ENCODE measurements around the gene TBCC.
A peak's percentile ranks its signal among the peaks of the same experiment; 100 is the strongest.

TBCC gene

DNA sequence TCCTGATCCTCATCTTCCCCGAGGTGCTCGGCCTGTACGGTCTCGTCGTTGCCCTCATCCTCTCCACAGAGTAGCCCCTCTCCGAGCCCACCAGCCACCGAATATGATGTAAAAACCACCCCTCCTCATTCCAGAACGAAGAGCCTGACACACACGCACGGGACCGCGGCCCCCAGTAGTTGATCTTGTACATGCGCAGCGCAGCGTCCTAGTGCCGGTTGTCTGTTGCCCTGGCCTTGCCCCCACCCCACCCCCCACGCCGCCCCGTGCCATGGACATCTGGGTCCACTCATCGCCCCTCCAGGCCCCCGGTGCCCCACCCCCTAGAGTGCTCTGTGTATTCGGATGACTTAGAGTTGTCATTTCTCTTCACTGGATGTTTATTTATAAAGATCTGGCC, 18.3 kb downstream of the TBCC start:
- no peak for DNase-seq
- H3K27me3 Mint-ChIP-seq, result no peaks in the 10 kb centered on the region
- no peaks in the 10 kb centered on the region for H3K9me3 Mint-ChIP-seq
- H3K4me3 Mint-ChIP-seq, result no peak overlapping the region
- H3K36me3 Mint-ChIP-seq (ENCODE audit: low read depth), result no peaks in the 10 kb centered on the region
- H3K4me1 Mint-ChIP-seq (ENCODE audit: low read depth), result peaks cover 22% of the 10 kb centered on the region
- peak overlapping the region; percentile 94 for H3K27ac Mint-ChIP-seq

DNA sequence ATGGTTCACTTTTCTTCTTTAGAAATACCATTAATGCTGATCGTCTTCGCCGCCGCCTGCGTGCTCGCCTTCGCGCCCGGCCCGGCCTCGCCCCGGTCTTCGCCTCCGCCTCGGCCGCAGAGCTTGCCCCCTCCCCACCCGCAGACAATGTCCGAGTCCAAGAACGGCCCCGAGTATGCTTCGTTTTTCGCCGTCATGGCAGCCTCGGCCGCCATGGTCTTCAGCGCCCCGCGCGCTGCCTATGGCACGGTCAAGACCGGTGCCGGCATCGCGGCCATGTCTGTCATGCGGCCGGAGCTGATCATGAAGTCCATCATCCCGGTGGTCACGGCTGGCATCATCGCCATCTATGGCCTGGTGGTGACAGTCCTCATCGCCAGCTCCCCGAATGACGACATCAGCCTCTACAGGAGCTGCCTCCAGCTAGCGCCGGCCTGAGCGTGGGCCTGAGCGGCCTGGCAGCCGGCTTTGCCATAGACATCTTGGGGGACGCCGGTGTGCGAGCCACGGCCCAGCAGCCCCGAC, 18.8 kb downstream of the TBCC start:
- Mint-ChIP-seq H3K36me3 (ENCODE audit: low read depth) (no peaks in the 10 kb centered on the region), H3K27ac (peak overlapping the region; percentile 94), H3K9me3 (no peaks in the 10 kb centered on the region)

DNA sequence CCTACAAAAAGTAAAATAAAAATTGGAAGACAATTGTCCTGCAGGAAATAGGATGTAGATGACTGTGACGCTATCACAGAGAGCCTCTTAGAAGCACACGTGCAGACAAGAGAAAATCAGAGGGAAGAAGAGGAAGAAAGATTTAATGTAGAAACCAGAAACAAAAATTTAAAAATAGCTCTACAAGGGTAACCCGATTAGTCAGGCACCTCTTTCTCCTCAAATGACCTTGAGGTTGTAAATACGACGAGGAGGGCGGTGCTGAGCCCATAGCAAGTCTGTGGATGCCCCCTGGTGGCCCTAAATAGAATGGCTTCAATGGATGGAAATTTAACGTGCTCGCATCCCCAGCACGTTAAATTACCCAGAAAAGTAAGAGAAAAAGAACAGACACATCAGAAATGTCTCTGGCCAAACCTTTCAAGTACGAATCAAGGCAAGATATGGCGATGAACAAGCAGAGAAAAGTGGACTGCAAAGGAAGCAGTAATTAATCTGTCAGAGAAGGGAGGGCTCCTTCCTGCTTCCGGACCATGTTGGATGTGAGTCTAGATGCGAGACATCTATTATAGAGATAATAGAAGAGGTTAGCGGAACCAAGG, 19.3 kb downstream of the TBCC start:
- Mint-ChIP-seq H3K27me3 (no peaks in the 10 kb centered on the region), H3K9me3 (no peaks in the 10 kb centered on the region), H3K36me3 (ENCODE audit: low read depth) (no peaks in the 10 kb centered on the region), H3K27ac (peak overlapping the region; percentile 94), H3K4me3 (peak overlapping the region; percentile 74), H3K4me1 (ENCODE audit: low read depth) (peaks cover 22% of the 10 kb centered on the region)
- peak; percentile 62 for DNase-seq

More for the DNA sequence above, 18.8 kb downstream of the TBCC start:
- H3K4me3 Mint-ChIP-seq, result peak overlapping the region; percentile 74
- peak; percentile 65 for DNase-seq
- peaks cover 22% of the 10 kb centered on the region for H3K4me1 Mint-ChIP-seq (ENCODE audit: low read depth)
- H3K27me3 Mint-ChIP-seq, result no peaks in the 10 kb centered on the region

DNA sequence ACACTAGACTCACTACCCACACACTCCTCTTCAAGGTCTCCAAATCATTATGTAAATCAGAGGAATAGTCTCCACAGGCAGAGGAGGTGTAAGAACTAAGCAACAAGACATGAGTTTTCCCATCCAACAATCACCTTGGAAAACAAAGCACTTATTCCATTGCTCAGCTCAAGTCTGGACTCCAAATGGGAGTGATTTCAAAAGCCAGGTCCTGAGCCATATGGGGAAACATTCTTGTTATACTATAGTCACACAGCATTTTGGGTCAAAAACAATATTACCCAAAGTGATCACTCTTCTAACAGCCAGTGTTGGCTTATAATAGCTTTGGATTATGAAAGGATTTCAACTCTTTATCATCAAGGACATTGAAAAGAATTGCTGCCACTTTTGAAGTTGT, 19.9 kb downstream of the TBCC start:
- H3K9me3 Mint-ChIP-seq, result no peaks in the 10 kb centered on the region
- DNase-seq, result no peak
- H3K36me3 Mint-ChIP-seq (ENCODE audit: low read depth), result no peaks in the 10 kb centered on the region
- H3K27me3 Mint-ChIP-seq, result no peaks in the 10 kb centered on the region
- H3K4me1 Mint-ChIP-seq (ENCODE audit: low read depth), result peaks cover 22% of the 10 kb centered on the region
- peak overlapping the region; percentile 94 for H3K27ac Mint-ChIP-seq
- peak overlapping the region; percentile 74 for H3K4me3 Mint-ChIP-seq

DNA sequence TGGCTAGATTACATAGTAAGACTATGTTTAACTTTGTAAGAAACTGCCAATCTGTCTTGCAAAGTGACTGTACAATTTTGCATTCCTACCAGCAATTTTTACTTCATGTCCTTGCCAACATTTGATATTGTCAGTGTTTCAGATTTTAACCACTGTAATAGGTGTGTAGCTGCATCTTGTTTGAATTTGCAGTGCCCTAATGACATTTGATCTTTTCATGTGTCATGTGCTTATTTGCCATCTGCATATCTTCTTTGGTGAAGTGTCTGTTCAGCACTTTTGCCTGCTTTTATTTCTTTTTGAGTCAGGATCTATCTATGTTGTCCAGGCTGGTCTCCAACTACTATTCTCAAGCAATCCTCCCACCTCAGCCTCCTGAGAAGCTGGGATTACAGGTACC, 21.1 kb downstream of the TBCC start:
- Mint-ChIP-seq H3K27me3 (no peaks in the 10 kb centered on the region), H3K27ac (no peak overlapping the region), H3K36me3 (ENCODE audit: low read depth) (no peaks in the 10 kb centered on the region), H3K9me3 (no peaks in the 10 kb centered on the region), H3K4me1 (ENCODE audit: low read depth) (peaks cover 22% of the 10 kb centered on the region), H3K4me3 (no peak overlapping the region)
- DNase-seq, result no peak

DNA sequence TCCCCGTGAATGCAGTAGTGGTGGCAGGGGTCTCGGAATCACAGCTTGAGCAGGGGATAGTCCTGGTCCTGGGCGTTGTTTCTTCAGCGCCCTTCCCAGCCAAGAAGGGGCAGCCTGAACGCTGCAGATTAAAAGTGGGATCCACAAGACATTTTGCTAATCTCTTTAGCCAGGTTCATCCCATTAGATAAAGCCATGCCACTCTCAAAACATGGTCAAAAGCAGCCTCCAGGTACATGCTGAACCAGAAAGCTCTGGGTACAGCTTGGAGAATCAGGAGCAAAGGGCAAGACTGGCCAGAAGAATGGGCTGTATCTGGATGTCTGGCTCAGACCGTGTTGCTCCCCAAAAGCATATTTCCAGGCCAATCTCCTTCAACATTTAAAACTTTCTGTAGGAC, 23.4 kb downstream of the TBCC start, which contains the start of gene PRPH2:
Gene PRPH2 (minus strand): TSS at position 101 of the 400 bp plus-strand sequence. CDS start 263 bp downstream, outside the sequence.
- DNase-seq, result no peak
- no peaks in the 10 kb centered on the region for H3K36me3 Mint-ChIP-seq (ENCODE audit: low read depth)
- no peak within 1 kb of the TSS for H3K27ac Mint-ChIP-seq
- no peaks in the 10 kb centered on the region for H3K27me3 Mint-ChIP-seq
- H3K9me3 Mint-ChIP-seq, result no peaks in the 10 kb centered on the region
- no peak within 1 kb of the TSS for H3K4me3 Mint-ChIP-seq
- H3K4me1 Mint-ChIP-seq (ENCODE audit: low read depth), result peaks cover 18% of the 10 kb centered on the region

DNA sequence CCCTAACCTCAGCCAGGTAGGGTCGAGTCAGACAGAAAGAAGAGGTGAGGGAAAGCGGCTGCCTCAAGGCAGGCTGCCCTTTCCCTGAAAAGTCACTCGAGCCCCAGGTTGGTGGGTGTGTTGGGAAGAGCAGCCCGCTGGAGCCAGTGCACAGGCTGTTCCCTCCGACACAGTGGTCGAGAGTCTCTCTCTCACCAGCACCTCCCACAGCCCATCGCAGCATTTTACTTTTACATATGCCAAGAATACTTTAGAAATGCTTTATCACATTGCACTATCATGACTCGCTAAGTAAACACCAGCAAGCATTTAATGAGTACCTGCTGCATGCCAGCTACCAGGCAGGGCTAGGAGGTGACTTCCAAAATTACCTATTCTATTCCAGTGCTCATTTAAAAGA, 25.2 kb downstream of the TBCC start:
- H3K9me3 Mint-ChIP-seq, result no peaks in the 10 kb centered on the region

DNA sequence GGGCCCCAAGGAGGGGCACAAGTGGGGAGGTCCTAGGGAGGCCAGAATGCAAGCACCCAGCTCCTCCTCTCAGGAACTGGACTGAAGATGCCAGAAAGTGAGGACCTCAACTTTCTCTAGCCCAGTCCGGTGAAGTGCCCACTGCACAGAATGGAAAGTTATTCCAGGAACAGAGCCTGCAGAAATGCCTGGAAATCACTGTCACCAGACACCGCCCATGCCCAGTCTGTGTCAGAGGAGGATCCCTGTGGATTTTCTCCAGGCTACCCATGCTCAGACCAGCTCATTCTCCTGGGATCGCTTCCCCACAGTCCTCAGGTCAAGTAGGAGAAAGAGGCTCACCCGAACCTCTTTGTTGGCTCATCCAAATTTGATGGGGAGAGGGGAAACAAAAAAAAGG, 30.0 kb downstream of the TBCC start:
- H3K9me3 Mint-ChIP-seq, result peaks cover 5% of the 10 kb centered on the region
- no peak overlapping the region for H3K27ac Mint-ChIP-seq
- no peak overlapping the region for H3K4me3 Mint-ChIP-seq
- no peaks in the 10 kb centered on the region for H3K27me3 Mint-ChIP-seq
- H3K4me1 Mint-ChIP-seq (ENCODE audit: low read depth), result no peaks in the 10 kb centered on the region
- no peaks in the 10 kb centered on the region for H3K36me3 Mint-ChIP-seq (ENCODE audit: low read depth)
- no peak for DNase-seq

More for the DNA sequence above, 25.2 kb downstream of the TBCC start:
- Mint-ChIP-seq H3K27me3 (no peaks in the 10 kb centered on the region), H3K36me3 (ENCODE audit: low read depth) (no peaks in the 10 kb centered on the region), H3K4me3 (no peak overlapping the region), H3K4me1 (ENCODE audit: low read depth) (peaks cover under 1% of the 10 kb centered on the region), H3K27ac (no peak overlapping the region)
- DNase-seq, result no peak

DNA sequence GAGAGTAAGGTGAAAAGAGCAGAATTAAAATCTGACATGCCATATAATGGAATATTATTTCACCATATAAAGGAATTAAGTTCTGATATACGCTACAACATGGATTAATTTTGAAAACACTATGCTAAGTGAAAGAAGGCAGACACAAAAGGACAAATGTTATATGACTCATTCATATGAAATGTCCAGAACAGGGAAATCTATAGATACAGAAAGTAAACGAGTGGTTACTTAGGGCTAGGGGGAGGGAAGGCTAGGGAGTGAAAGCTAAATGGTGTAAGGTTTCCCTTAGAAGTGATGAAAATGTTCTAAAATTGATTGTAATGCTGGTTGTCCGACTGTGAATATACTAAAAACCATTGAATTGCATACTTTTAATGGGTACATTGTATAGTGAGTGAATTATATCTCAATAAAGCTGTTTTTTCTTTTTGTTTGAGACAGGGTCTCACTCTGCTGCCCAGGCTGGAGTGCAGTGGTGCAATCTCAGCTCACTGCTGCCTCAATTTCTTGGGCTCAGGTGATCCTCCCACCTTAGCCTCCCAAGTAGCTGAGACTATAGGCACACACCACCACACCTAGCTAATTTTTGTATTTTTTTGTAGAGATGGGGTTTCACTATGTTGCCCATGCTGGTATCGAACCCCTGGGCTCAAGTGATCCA, 31.7 kb downstream of the TBCC start:
- no peak for DNase-seq
- no peak overlapping the region for H3K4me3 Mint-ChIP-seq
- H3K9me3 Mint-ChIP-seq, result peaks cover 5% of the 10 kb centered on the region
- no peak overlapping the region for H3K27ac Mint-ChIP-seq
- H3K36me3 Mint-ChIP-seq (ENCODE audit: low read depth), result no peaks in the 10 kb centered on the region
- no peaks in the 10 kb centered on the region for H3K4me1 Mint-ChIP-seq (ENCODE audit: low read depth)
- H3K27me3 Mint-ChIP-seq, result no peaks in the 10 kb centered on the region

DNA sequence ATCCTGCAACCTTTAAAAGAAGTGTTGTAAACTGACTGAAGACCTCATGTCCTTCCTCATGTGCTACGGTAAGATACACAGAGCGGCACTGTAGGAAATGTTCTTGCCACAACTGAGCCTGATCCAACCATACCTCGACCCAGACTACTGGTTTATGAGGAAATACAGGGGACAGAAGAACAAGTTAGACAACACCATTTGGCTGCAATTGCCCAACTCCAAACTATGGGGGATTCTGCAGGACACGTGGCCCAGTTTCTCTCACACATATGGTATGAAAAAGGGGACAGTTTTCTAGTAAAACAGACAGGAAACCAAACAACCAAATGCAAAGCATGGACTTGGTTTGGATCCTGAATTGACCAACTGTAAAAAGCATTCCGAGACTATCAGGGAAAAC, 34.0 kb downstream of the TBCC start:
- Mint-ChIP-seq H3K36me3 (ENCODE audit: low read depth) (no peaks in the 10 kb centered on the region), H3K4me1 (ENCODE audit: low read depth) (peaks cover 2% of the 10 kb centered on the region), H3K4me3 (no peak overlapping the region), H3K27ac (no peak overlapping the region), H3K27me3 (no peaks in the 10 kb centered on the region), H3K9me3 (peaks cover 5% of the 10 kb centered on the region)
- no peak for DNase-seq

DNA sequence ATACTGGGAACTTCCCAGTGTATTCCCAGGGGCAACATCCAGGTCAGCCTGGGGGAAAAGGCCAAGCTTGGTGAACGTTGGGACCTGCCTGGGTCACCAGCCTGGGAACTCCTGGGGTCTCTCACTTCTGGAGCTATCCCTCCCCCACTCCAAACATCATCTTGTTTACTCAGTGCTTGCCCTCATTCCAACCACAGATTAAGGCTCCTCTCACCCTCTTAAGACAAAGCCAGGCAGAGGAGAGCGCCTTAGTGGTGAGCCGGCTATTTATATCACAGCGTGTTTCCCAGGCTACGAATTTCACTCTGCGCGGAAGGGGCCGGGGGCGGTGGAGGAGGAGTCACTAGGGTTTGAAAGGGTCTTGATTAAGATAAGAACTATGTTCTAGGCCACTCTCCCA, 35.6 kb downstream of the TBCC start:
- no peaks in the 10 kb centered on the region for H3K27me3 Mint-ChIP-seq
- H3K27ac Mint-ChIP-seq, result no peak overlapping the region
- H3K36me3 Mint-ChIP-seq (ENCODE audit: low read depth), result no peaks in the 10 kb centered on the region
- no peak for DNase-seq
- H3K4me3 Mint-ChIP-seq, result no peak overlapping the region
- H3K4me1 Mint-ChIP-seq (ENCODE audit: low read depth), result peaks cover 2% of the 10 kb centered on the region
- peaks cover 5% of the 10 kb centered on the region for H3K9me3 Mint-ChIP-seq

DNA sequence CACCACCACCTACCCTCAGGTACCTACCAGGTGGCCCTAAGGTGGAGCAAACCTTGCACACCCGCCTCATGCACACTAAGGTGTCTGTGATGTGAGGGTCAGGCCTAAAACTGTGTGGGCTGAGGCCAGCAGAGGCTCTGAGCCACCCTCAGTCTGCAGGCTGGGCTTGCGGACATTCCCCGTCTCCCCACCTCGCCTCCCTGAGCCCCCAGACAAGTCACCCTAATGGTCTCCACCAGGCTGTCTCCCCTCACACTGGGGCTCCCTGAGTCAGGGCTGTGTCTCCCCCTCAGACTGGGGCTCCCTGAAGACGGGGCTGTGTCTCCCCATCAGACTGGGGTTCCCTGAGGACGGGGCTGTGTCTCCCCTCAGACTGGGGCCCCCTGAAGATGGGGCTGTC, 36.0 kb downstream of the TBCC start:
- peaks cover 5% of the 10 kb centered on the region for H3K9me3 Mint-ChIP-seq
- H3K27me3 Mint-ChIP-seq, result no peaks in the 10 kb centered on the region
- peaks cover 2% of the 10 kb centered on the region for H3K4me1 Mint-ChIP-seq (ENCODE audit: low read depth)
- no peak overlapping the region for H3K4me3 Mint-ChIP-seq
- DNase-seq, result no peak
- H3K36me3 Mint-ChIP-seq (ENCODE audit: low read depth), result no peaks in the 10 kb centered on the region
- H3K27ac Mint-ChIP-seq, result no peak overlapping the region

DNA sequence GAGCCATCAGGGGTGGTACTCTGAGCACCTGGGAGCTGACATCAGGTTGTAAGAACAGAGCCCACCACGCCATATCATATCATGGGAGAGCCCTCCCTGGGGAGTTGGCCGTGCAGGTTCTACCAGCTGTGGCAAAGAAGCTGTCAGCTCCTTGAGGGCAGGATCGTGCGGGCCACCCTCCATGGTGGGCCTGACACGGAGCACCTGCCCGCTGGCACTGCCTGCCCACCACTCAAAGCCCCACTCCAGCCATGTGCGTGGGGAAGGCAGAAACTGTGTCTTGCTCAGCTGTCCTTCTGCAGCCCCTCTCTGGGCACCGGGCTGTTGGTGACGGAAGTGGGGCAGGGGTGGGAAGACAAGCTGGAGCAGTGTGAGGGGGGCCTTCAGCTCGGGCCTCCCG, 37.8 kb downstream of the TBCC start:
- H3K36me3 Mint-ChIP-seq (ENCODE audit: low read depth), result no peaks in the 10 kb centered on the region
- H3K27me3 Mint-ChIP-seq, result no peaks in the 10 kb centered on the region
- H3K4me1 Mint-ChIP-seq (ENCODE audit: low read depth), result peaks cover 2% of the 10 kb centered on the region
- H3K27ac Mint-ChIP-seq, result no peak overlapping the region
- peaks cover 5% of the 10 kb centered on the region for H3K9me3 Mint-ChIP-seq
- no peak for DNase-seq
- no peak overlapping the region for H3K4me3 Mint-ChIP-seq

DNA sequence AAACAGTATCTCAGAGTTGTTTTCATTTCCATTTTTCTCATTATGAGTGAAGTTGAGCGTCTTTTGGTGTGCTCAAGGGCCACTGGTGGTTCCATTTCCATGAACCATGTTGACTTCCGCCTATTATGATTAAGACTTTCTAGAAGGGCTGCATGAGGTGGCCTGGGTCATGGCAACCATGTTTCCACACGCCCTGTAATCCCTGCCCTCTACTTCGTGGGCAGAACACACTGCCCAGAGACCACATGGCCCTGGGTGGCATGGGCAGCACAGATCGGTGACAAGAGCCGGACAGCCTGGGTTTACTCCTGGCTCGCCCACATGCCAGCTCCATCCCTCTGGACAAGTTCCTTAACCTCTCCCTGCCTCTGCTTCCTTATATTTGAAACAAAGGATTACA, 38.3 kb downstream of the TBCC start:
- Mint-ChIP-seq H3K27me3 (no peaks in the 10 kb centered on the region), H3K36me3 (ENCODE audit: low read depth) (no peaks in the 10 kb centered on the region), H3K9me3 (peaks cover 5% of the 10 kb centered on the region), H3K4me3 (no peak overlapping the region), H3K27ac (no peak overlapping the region), H3K4me1 (ENCODE audit: low read depth) (peaks cover 2% of the 10 kb centered on the region)
- DNase-seq, result no peak

DNA sequence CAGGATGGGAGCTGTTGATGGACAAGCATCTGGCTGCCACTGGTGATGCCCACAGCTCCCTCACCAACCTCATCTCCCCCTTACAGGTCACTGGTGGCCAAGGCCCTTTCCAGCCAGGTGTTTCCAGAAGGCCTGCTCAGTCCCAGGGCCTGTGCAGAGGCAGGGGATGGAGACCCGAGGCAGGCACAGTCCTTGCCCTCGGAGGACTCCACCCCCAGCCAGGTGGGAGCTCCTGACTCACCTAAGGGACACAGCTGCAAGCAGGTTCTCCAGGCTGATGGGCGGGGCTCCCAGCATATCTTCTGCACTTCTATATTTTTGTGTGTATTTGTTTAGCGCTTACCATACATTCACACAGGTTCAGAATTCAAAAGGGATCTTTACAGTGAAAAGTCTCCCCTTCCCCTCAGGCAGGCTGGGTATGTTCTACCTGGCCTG, 40.9 kb downstream of the TBCC start:
- no peak for DNase-seq
- no peak overlapping the region for H3K4me3 Mint-ChIP-seq
- peaks cover 2% of the 10 kb centered on the region for H3K4me1 Mint-ChIP-seq (ENCODE audit: low read depth)
- no peak overlapping the region for H3K27ac Mint-ChIP-seq
- no peaks in the 10 kb centered on the region for H3K36me3 Mint-ChIP-seq (ENCODE audit: low read depth)
- H3K27me3 Mint-ChIP-seq, result no peaks in the 10 kb centered on the region
- no peaks in the 10 kb centered on the region for H3K9me3 Mint-ChIP-seq

Measured in activated T-cell treated with anti-CD3 and anti-CD28 coated beads, Interleukin-2, amount 50 U/mL, for 24 hours (primary cell).